Lower leg skin (tissue), 3 donors: Measurements from ENCODE around the gene TTN.

Source experiments
- POLR2A ChIP-seq, 2 donors: fragments of 450-650 bp; IDR thresholded peaks; one replicate each; pipeline ENCODE4 v1.6.1; 2016 to 2017; ENCODE audit warnings: antibody characterized with exemption in 2 of 2, mild to moderate bottlenecking in 1 of 2, moderate library complexity in 1 of 2
- TF ChIP-seq, protein P1 (sequence below), 3 donors: fragments of 450-650 bp; IDR thresholded peaks; one replicate each; pipeline ENCODE4 v1.5.1; 2016; ENCODE audit warnings: antibody characterized with exemption in 3 of 3, mild to moderate bottlenecking in 3 of 3, moderate library complexity in 2 of 3

DNA sequence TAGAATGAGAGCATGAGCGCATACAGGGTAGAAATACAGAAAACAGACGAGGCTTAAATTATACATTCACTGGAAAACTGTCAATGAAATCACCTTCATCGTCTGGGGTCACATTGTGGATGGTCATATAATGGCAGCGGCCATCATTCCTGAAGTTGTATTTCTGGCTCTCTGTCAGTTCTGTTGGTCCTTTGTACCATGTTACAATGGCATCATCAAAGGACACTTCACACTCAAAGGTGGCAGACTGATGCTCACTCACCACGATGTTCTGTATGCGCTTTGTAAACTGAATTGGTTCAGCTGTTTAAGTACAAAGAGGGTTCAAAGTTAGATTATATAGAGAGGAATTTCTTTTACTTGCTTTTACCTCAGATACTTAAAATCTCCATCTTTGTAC is 104.9 kb downstream of the TTN start:
- TF ChIP-seq, protein P1, sequence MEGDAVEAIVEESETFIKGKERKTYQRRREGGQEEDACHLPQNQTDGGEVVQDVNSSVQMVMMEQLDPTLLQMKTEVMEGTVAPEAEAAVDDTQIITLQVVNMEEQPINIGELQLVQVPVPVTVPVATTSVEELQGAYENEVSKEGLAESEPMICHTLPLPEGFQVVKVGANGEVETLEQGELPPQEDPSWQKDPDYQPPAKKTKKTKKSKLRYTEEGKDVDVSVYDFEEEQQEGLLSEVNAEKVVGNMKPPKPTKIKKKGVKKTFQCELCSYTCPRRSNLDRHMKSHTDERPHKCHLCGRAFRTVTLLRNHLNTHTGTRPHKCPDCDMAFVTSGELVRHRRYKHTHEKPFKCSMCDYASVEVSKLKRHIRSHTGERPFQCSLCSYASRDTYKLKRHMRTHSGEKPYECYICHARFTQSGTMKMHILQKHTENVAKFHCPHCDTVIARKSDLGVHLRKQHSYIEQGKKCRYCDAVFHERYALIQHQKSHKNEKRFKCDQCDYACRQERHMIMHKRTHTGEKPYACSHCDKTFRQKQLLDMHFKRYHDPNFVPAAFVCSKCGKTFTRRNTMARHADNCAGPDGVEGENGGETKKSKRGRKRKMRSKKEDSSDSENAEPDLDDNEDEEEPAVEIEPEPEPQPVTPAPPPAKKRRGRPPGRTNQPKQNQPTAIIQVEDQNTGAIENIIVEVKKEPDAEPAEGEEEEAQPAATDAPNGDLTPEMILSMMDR (IDR thresholded peaks at IDR 0.05): no peak
- no peak for TF ChIP-seq POLR2A (IDR thresholded peaks at IDR 0.05)
